ENCODE measurements around the gene FAM167B. TPM values are rescaled to one million over a fixed set of nuclear protein-coding genes. Genes with fewer than 3 reads are reported as not detected.
"Not testable (repeated sequence)": the region's sequence is repeated elsewhere in the genome, so short reads cannot be mapped to it uniquely, and the experiment has no call there.

The FAM167B gene
- total and polyA plus RNA-seq, 10 donors: 0.54 to 2.7 (median 1.4) TPM; not detected in 1

DNA sequence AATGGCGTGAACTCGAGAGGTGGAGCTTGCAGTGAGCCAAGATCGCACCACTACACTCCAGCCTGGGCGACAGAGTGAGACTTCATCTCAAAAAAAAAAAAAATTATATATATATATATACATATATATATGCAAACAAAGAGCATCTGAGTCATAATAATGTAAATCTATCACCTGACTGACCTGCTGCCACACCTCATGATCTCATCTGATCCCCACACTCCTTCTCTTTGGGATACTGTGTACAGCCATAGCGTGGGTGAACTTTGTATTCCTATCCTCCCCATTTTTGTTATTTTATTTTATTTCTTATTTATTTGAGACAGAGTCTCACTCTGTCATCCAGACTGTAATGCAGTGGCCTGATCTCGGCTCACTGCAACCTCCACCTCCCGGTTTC is 42.2 kb downstream of the FAM167B start:
- no peak for TF ChIP-seq POLR2AphosphoS5 (IDR thresholded peaks at IDR 0.05)
- no peak for TF ChIP-seq CTCF (IDR thresholded peaks at IDR 0.05 in 8 of 11, conservative IDR thresholded peaks at IDR 0.05 in 3 of 11)
- no peak for TF ChIP-seq POLR2A (IDR thresholded peaks at IDR 0.05)
- DNase-seq: no peak
- Histone ChIP-seq H3K9me3 (no peaks in the 10 kb centered on the region), H3K4me1 (peaks cover 17 to 34% (median 31%) of the 10 kb centered on the region in 6 donors), H3K27me3 (replicated peaks in 1 of 7) (no peaks in the 10 kb centered on the region), H3K4me3 (no peak overlapping the region), H3K36me3 (peaks cover 0 to 30% (median 8%) of the 10 kb centered on the region in 6 donors), H3K27ac (no peak overlapping the region)
- 96 to 99% (median 97%) methylated on average over 7 of the region's 7 CpGs for WGBS, 5 donors
- intact Hi-C loops (cut with DNase I; ENCODE audit: low total_unique reads): no loop called here

DNA sequence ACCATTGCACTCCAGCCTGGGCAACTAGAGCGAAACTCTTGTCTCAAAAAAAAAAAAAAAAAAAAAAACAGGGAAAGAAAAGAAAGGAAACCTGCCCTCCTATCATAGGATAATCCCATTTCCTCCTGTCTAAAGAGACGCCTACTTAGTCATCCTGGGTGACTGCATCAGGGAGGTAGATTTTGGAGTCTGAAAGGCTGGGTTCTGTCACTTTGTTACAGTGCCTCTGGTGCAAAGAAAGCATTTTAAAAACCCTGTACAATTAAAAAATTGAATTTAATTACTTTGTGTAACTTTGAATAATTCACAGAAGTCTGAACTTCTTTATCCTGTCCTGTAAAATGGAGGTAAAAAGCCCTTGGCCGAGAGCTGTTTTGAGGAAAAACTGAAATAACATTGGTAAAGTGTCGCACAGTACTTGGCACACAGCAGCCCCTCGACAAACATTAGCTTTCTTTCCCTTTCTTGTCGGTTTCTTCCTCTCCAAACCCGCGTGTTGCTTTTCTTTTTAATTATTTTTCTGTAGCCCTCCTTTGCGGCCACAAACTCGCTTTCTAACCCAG is 44.2 kb downstream of the FAM167B start:
- no peak for DNase-seq
- intact Hi-C loops (cut with DNase I; ENCODE audit: low total_unique reads): no loop called here

GRCh38 chr1:32291708-32292538 is 44.9 kb downstream of the FAM167B start, which contains the start of gene HDAC1:
HDAC1 (plus strand) TSS chr1:32292083; CDS start chr1:32292170, 87 bp downstream.
- Histone ChIP-seq H3K27me3 (replicated peaks in 1 of 7) (no peaks in the 10 kb centered on the region), H3K9me3 (no peaks in the 10 kb centered on the region), H3K36me3 (peaks cover 0 to 25% (median 0%) of the 10 kb centered on the region in 6 donors), H3K4me3 (peak within 1 kb of the TSS; percentile 76 to 97 (median 88)), H3K27ac (peak within 1 kb of the TSS; percentile 83 to 95 (median 93)), H3K4me1 (peaks cover 29 to 61% (median 53%) of the 10 kb centered on the region in 6 donors)
- WGBS, 5 donors: 0 to 1% (median 0%) methylated on average over 42 to 67 of the region's 67 CpGs
- DNase-seq: peak; percentile 99
- intact Hi-C loops (cut with DNase I; ENCODE audit: low total_unique reads): no loop called here
- TF ChIP-seq CTCF (IDR thresholded peaks at IDR 0.05 in 8 of 11, conservative IDR thresholded peaks at IDR 0.05 in 3 of 11) (peak in 3 of 11 experiments; percentile 4 to 28 (median 7)), POLR2AphosphoS5 (IDR thresholded peaks at IDR 0.05) (peak; percentile 89 to 91 (median 90)), POLR2A (IDR thresholded peaks at IDR 0.05) (peak in 1 of 3 donors; percentile 17)

More for the DNA sequence above, 44.2 kb downstream of the FAM167B start:
- H3K36me3 ChIP-seq: peaks cover 0 to 22% (median 0%) of the 10 kb centered on the region in 6 donors
- peak overlapping the region; percentile 76 to 97 (median 88) for H3K4me3 ChIP-seq
- 31 to 43% (median 35%) methylated on average over 10 of the region's 10 CpGs for WGBS, 5 donors
- peaks cover 29 to 54% (median 49%) of the 10 kb centered on the region in 6 donors for H3K4me1 ChIP-seq
- H3K27me3 ChIP-seq (replicated peaks in 1 of 7): no peaks in the 10 kb centered on the region
- TF ChIP-seq CTCF (IDR thresholded peaks at IDR 0.05 in 8 of 11, conservative IDR thresholded peaks at IDR 0.05 in 3 of 11) (no peak), POLR2A (IDR thresholded peaks at IDR 0.05) (no peak), POLR2AphosphoS5 (IDR thresholded peaks at IDR 0.05) (no peak)
- peak overlapping the region; percentile 83 to 95 (median 93) for H3K27ac ChIP-seq
- no peaks in the 10 kb centered on the region for H3K9me3 ChIP-seq

GRCh38 chr1:32298211-32298610 is 51.2 kb downstream of the FAM167B start:
- H3K36me3 ChIP-seq: peaks cover 0 to 83% (median 14%) of the 10 kb centered on the region in 6 donors
- WGBS, 5 donors: 94 to 96% (median 96%) methylated on average over 16 of the region's 16 CpGs
- H3K4me1 ChIP-seq: peaks cover 14 to 89% (median 52%) of the 10 kb centered on the region in 6 donors
- DNase-seq; H3K4me3 ChIP-seq; H3K27ac ChIP-seq; H3K9me3 ChIP-seq; H3K27me3 ChIP-seq (replicated peaks in 1 of 7); intact Hi-C loops (cut with DNase I; ENCODE audit: low total_unique reads): not testable (repeated sequence)

Small RNA genes within 50 kb of the gene (small RNA-seq; reads per million reads assigned to genes)
- gene RF00017 (0 reads per million in 4 donors), gene RF00019 (0 reads per million in 4 donors)

Other genes with a start within 250 kb of the FAM167B start
- gene KHDRBS1, start 233.4 kb upstream of the FAM167B start, total RNA-seq: 100 to 1,000 TPM in 3 of 7 donors, 10 to 100 TPM in 4; 69.9 to 109 (median 97.9) TPM
- gene KHDRBS1, start 233.4 kb upstream of the FAM167B start, polyA plus RNA-seq: 10 to 100 TPM; 63.8 to 80.6 (median 74.5) TPM
- gene TMEM39B, start 174.3 kb upstream of the FAM167B start, total RNA-seq: 10 to 100 TPM in 5 of 7 donors, 1 to 10 TPM in 2; 6.4 to 18.6 (median 16.0) TPM
- 10 to 100 TPM; 10.5 to 12.0 (median 11.9) TPM for gene TMEM39B, start 174.3 kb upstream of the FAM167B start, polyA plus RNA-seq
- gene KPNA6, start 139.2 kb upstream of the FAM167B start, total RNA-seq: 10 to 100 TPM; 37.0 to 57.1 (median 50.2) TPM
- 1 to 10 TPM; 3.5 to 6.7 (median 4.0) TPM for gene KPNA6, start 139.2 kb upstream of the FAM167B start, polyA plus RNA-seq
- 10 to 100 TPM; 39.2 to 49.3 (median 42.9) TPM for gene TXLNA, start 67.5 kb upstream of the FAM167B start, total RNA-seq
- 10 to 100 TPM in 1 of 3 donors, 1 to 10 TPM in 2; 8.7 to 24.8 (median 8.9) TPM for gene TXLNA, start 67.5 kb upstream of the FAM167B start, polyA plus RNA-seq
- gene CCDC28B, start 46.6 kb upstream of the FAM167B start, total RNA-seq: 1 to 10 TPM; 3.9 to 8.2 (median 5.1) TPM
- gene CCDC28B, start 46.6 kb upstream of the FAM167B start, polyA plus RNA-seq: 10 to 100 TPM; 13.1 to 22.4 (median 13.5) TPM
- 1 to 10 TPM; 1.2 to 2.4 (median 1.5) TPM for gene IQCC, start 41.6 kb upstream of the FAM167B start, total RNA-seq
- 1 to 10 TPM; 1.6 to 2.4 (median 2.1) TPM for gene IQCC, start 41.6 kb upstream of the FAM167B start, polyA plus RNA-seq
- not detected for gene DCDC2B, start 38.1 kb upstream of the FAM167B start, total RNA-seq
- gene DCDC2B, start 38.1 kb upstream of the FAM167B start, polyA plus RNA-seq: under 1 TPM in 1 of 3 donors, not detected in 2; 0.03 TPM
- 10 to 100 TPM; 18.4 to 30.2 (median 27.2) TPM for gene TMEM234, start 24.9 kb upstream of the FAM167B start, total RNA-seq
- 10 to 100 TPM in 2 of 3 donors, 1 to 10 TPM in 1; 7.7 to 14.9 (median 11.1) TPM for gene TMEM234, start 24.9 kb upstream of the FAM167B start, polyA plus RNA-seq
- 100 to 1,000 TPM in 6 of 7 donors, 10 to 100 TPM in 1; 94.5 to 122 (median 104) TPM for gene EIF3I, start 24.8 kb upstream of the FAM167B start, total RNA-seq
- gene EIF3I, start 24.8 kb upstream of the FAM167B start, polyA plus RNA-seq: 100 to 1,000 TPM; 144 to 182 (median 155) TPM
- 10 to 100 TPM; 43.0 to 84.5 (median 58.7) TPM for gene LCK, start 4.0 kb downstream of the FAM167B start, total RNA-seq
- 10 to 100 TPM; 37.9 to 47.8 (median 42.8) TPM for gene LCK, start 4.0 kb downstream of the FAM167B start, polyA plus RNA-seq
- 100 to 1,000 TPM in 4 of 7 donors, 10 to 100 TPM in 3; 83.0 to 116 (median 103) TPM for gene HDAC1, start 44.9 kb downstream of the FAM167B start, total RNA-seq
- gene HDAC1, start 44.9 kb downstream of the FAM167B start, polyA plus RNA-seq: 100 to 1,000 TPM in 1 of 3 donors, 10 to 100 TPM in 2; 91.0 to 108 (median 92.6) TPM
- gene MARCKSL1, start 89.0 kb downstream of the FAM167B start, total RNA-seq: 10 to 100 TPM; 25.7 to 73.8 (median 60.0) TPM
- 100 to 1,000 TPM in 1 of 3 donors, 10 to 100 TPM in 2; 73.5 to 120 (median 88.8) TPM for gene MARCKSL1, start 89.0 kb downstream of the FAM167B start, polyA plus RNA-seq
- gene FAM229A, start 115.3 kb downstream of the FAM167B start, total RNA-seq: 10 to 100 TPM; 10.5 to 23.5 (median 13.8) TPM
- gene FAM229A, start 115.3 kb downstream of the FAM167B start, polyA plus RNA-seq: 10 to 100 TPM; 10.8 to 27.6 (median 26.5) TPM
- gene TSSK3, start 115.3 kb downstream of the FAM167B start, total RNA-seq: 1 to 10 TPM in 6 of 7 donors, under 1 TPM in 1; 0.60 to 6.6 (median 3.9) TPM
- 1 to 10 TPM in 1 of 3 donors, under 1 TPM in 2; 0.15 to 2.9 (median 0.27) TPM for gene TSSK3, start 115.3 kb downstream of the FAM167B start, polyA plus RNA-seq
- 10 to 100 TPM; 65.3 to 95.8 (median 77.0) TPM for gene BSDC1, start 147.2 kb downstream of the FAM167B start, total RNA-seq
- gene BSDC1, start 147.2 kb downstream of the FAM167B start, polyA plus RNA-seq: 10 to 100 TPM; 18.4 to 39.5 (median 20.1) TPM
- gene ZBTB8B, start 217.8 kb downstream of the FAM167B start, total RNA-seq: not detected
- gene ZBTB8B, start 217.8 kb downstream of the FAM167B start, polyA plus RNA-seq: under 1 TPM in 1 of 3 donors, not detected in 2; under 0.01 TPM